IPS-20b (cell line): ENCODE results near the gene PREB.

Source experiments
- H3K27ac ChIP-seq: one replicate; pipeline ENCODE4 v1.5.1; 2013; ENCODE audit warnings: low read length
- H3K27me3 ChIP-seq: 2 replicates; pipeline ENCODE4 v1.6.1; 2013; ENCODE audit warnings: mild to moderate bottlenecking, low read length, inconsistent platforms; ENCODE audit not compliant: insufficient read depth
- H3K36me3 ChIP-seq: 2 replicates; pipeline ENCODE4 v1.6.1; 2013; ENCODE audit warnings: low read depth, mild to moderate bottlenecking, inconsistent platforms, low read length, moderate library complexity; ENCODE audit not compliant: insufficient read depth
- H3K4me1 ChIP-seq: 2 replicates; pipeline ENCODE4 v1.6.1; 2013; ENCODE audit warnings: mild to moderate bottlenecking, control low read depth, inconsistent platforms, low read length, moderate library complexity; ENCODE audit not compliant: insufficient read depth
- H3K4me3 ChIP-seq: 2 replicates; pipeline ENCODE4 v1.5.1; 2013; ENCODE audit warnings: mild to moderate bottlenecking, low read length, inconsistent platforms
- H3K9ac ChIP-seq: 2 replicates; pipeline ENCODE4 v1.6.1; 2013; ENCODE audit warnings: low read depth, mild to moderate bottlenecking, inconsistent platforms, low read length, moderate library complexity
- H3K9me3 ChIP-seq: 2 replicates; pipeline ENCODE4 v1.6.1; 2013; ENCODE audit warnings: mild to moderate bottlenecking, low read depth, low read length, inconsistent platforms; ENCODE audit not compliant: insufficient read depth

The PREB gene

DNA sequence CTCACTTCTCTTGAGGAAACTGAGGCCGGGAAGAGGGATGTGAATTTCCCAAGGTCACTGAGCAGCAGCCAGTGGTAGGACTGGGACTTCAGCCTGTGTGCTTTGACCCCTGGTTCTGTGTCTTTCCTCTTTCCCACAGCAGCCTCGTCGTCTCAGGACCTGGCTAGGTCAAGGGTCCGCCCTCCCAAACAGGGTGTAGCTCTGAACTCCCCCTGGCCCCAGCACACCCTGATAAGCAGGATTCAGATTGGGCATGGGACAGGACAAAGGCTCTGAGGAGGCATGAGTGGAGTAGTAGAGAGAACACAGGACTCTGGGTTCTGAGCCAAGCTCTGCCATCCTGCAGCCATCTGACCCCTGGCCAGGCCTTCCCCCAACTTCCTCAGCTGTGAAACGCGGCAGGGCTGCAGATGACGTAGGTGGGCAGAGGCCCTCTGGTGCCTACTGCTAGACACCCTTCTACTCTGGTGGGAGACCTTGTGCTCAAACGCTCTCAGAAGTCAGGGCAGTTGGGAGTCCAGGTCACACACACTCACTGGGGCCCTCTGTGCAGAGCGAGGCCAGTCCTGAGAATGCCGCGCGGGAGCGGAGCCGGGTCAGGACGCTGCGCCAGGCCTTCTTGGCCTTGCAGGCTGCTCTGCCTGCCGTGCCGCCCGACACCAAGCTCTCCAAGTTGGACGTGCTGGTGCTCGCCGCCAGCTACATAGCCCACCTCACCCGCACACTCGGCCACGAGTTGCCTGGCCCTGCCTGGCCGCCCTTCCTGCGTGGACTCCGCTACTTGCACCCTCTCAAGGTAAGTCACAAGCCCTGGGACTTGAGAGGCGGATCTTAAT is 15.4 kb upstream of the PREB start:
- Histone ChIP-seq H3K4me1 (no peaks in the 10 kb centered on the region), H3K4me3 (no peak overlapping the region), H3K27ac (no peak overlapping the region), H3K9me3 (no peaks in the 10 kb centered on the region), H3K36me3 (no peaks in the 10 kb centered on the region), H3K27me3 (no peaks in the 10 kb centered on the region), H3K9ac (no peak overlapping the region)

DNA sequence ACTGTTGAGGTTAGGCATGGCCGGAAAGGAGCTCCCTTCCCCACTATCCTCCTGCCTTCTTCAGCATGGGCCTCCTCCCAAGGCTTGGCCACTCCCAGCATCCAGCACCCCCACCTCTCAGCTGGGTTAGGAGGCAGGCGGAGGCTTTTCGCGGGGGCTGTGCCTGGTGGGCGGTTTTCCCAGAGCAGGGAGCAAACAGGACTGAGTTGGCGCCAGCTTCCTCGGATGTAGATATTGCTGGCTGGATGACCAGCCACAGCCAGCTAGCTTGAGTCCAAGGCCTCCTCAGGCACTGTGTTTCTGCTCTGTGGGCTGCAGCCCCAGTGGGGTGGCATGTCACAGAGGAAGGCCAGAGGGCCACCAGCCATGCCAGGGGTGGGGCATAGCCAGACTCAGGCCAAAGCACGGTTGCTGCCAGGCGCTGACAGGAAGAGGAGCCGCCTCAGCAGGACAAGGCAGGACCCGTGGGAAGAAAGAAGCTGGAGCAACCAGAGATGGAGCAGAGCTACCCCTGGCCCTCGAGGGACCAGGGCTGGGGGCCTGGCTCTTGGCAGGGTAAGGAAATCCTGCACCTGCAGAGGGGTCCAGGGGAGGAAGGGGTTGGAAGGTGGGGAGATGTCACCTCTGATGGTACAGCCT is 14.5 kb upstream of the PREB start, which contains the start of gene TCF23:
Gene TCF23 (plus strand): TSS at position 204 of the 639 bp plus-strand sequence. CDS start 130 bp downstream, at position 334.
- Histone ChIP-seq H3K4me3 (no peak within 1 kb of the TSS), H3K9ac (no peak within 1 kb of the TSS), H3K9me3 (no peaks in the 10 kb centered on the region)

DNA sequence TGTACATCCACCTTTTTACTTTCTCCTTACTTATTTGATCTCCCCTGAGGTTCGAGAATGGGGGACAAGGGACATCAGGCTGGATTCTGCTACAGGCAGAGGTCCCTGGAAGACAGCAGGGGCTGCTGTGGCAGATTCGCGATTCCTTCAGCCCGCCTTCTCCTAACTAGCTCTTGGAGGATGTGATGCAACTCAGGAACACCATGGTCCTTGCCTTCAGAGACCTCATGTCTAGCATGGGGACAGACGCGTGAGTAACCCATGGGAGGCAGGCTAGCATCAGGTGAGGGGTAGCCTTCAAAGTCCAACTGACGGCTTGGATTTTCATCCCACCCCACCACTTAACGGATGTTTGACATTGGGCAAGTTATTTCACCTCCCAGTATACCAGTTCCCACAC is 13.5 kb upstream of the PREB start:
- H3K36me3 ChIP-seq: no peaks in the 10 kb centered on the region
- H3K9ac ChIP-seq: no peak overlapping the region
- H3K4me3 ChIP-seq: no peak overlapping the region
- H3K9me3 ChIP-seq: no peaks in the 10 kb centered on the region
- H3K27me3 ChIP-seq: peaks cover 6% of the 10 kb centered on the region
- no peak overlapping the region for H3K27ac ChIP-seq
- H3K4me1 ChIP-seq: no peaks in the 10 kb centered on the region

More for the DNA sequence above, 14.5 kb upstream of the PREB start, which contains the start of gene TCF23:
- H3K27me3 ChIP-seq: no peaks in the 10 kb centered on the region
- no peak within 1 kb of the TSS for H3K27ac ChIP-seq
- no peaks in the 10 kb centered on the region for H3K4me1 ChIP-seq
- H3K36me3 ChIP-seq: no peaks in the 10 kb centered on the region

DNA sequence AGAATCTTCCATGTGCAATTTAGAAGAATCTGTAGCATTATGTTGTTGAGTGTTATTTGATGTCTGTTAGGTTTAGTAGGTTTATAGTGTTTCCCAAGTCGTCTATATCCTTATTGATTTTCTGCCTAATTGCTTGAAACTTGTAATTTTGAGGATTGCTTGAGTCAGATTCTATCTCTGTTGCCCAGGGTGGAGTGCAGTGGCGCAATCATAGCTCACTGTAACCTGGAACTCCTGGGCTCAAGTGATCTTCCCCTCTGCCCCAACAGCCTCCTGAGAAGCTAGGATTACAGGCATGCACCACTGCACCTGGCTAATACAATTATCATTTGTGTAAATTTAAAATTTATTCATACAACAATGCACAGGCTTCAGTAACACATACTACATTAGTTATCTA is 11.2 kb upstream of the PREB start:
- Histone ChIP-seq H3K4me1 (no peaks in the 10 kb centered on the region), H3K36me3 (no peaks in the 10 kb centered on the region), H3K9me3 (no peaks in the 10 kb centered on the region), H3K9ac (no peak overlapping the region), H3K4me3 (no peak overlapping the region), H3K27ac (no peak overlapping the region), H3K27me3 (peaks cover 10% of the 10 kb centered on the region)

- H3K27me3 ChIP-seq: peaks cover 10% of the 10 kb centered on the region
- no peak overlapping the region for H3K27ac ChIP-seq
- no peak overlapping the region for H3K9ac ChIP-seq
- H3K4me3 ChIP-seq: no peak overlapping the region
- no peaks in the 10 kb centered on the region for H3K9me3 ChIP-seq
- no peaks in the 10 kb centered on the region for H3K4me1 ChIP-seq
- H3K36me3 ChIP-seq: no peaks in the 10 kb centered on the region
Measured at GRCh38 chr2:27143285-27143684, 8.8 kb upstream of the PREB start.

DNA sequence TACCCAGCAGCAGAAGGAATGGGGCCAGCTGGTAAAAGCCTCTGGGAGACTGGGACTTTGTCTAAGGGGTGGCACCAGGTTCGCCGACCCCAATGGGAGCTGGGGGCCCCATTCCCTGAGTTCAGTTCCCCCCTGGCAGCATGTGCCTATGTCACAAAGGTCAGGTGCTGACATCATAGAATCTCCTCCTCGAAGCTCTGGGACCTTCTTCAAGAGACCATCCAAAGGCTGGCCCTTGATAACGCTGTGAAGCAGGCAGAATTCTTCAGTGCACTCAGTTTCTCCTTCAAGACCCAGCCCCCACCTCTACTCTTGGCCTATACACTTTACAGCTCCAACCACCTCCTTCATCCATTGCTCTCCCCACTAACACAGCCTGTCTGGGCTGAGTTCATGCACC is 4.9 kb upstream of the PREB start, which contains the start of gene PRR30:
Gene PRR30 (minus strand): TSS at position 101 of the 400 bp plus-strand sequence. CDS start 1,081 bp downstream, outside the sequence.
- Histone ChIP-seq H3K27ac (no peak within 1 kb of the TSS), H3K36me3 (no peaks in the 10 kb centered on the region), H3K4me3 (no peak within 1 kb of the TSS), H3K9ac (no peak within 1 kb of the TSS), H3K4me1 (no peaks in the 10 kb centered on the region), H3K27me3 (peaks cover 10% of the 10 kb centered on the region), H3K9me3 (no peaks in the 10 kb centered on the region)

DNA sequence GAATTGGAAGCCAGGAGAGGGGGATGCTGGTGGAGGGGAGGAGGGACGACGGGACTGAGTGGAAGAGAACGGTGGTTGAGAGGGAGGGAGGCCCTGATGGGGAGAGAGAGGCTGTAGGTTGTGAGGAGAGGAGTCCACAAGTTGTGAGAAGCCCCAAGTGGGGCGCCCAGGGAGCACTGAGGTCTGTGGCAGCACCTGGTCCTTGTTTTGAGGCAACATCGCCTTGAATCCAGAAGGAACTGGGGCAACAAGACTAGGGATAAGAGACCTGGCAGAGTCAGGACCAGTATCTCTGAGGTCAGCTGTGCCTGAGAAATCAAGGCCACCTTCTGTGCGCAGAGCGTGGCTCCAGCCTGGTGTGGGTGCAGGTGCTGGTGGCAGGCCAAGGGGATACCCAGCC is 3.7 kb upstream of the PREB start:
- Histone ChIP-seq H3K4me1 (peaks cover 6% of the 10 kb centered on the region), H3K4me3 (no peak overlapping the region), H3K36me3 (no peaks in the 10 kb centered on the region), H3K9ac (no peak overlapping the region), H3K9me3 (no peaks in the 10 kb centered on the region), H3K27ac (no peak overlapping the region), H3K27me3 (peaks cover 6% of the 10 kb centered on the region)

DNA sequence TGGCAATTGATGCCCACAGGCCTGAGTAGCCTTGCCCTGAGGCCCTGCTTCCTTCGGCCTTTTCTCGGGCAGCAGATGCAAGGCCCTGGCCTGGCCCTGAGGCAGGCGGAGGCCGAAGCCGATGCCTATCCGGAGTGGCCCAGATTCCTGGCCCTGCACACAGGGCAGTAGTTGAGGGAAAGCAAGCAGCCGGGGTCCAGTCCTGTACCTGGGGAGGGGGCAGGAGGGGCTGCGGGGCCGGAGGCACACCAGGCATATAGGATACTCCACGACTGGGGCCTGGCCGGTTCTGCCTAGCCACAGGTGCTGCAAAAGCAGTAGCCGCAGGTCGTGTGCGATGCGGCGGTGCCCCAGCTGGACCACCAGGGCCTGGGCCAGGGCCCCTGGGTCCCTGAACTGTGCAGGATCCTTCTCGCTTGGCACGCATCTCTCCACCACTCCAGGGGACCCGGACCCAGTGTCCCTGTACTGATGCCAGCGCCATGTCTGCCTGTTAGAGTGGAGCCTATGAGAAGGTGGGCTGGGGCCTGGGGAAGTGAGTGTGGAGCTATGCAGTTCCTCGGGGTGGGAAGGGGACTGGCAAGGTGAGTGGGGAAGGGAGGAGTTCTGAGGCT is 3.0 kb upstream of the PREB start:
- peaks cover 8% of the 10 kb centered on the region for H3K4me1 ChIP-seq
- no peak overlapping the region for H3K9ac ChIP-seq
- no peak overlapping the region for H3K27ac ChIP-seq
- H3K36me3 ChIP-seq: peaks cover 7% of the 10 kb centered on the region
- H3K27me3 ChIP-seq: no peaks in the 10 kb centered on the region
- H3K4me3 ChIP-seq: no peak overlapping the region
- H3K9me3 ChIP-seq: no peaks in the 10 kb centered on the region

DNA sequence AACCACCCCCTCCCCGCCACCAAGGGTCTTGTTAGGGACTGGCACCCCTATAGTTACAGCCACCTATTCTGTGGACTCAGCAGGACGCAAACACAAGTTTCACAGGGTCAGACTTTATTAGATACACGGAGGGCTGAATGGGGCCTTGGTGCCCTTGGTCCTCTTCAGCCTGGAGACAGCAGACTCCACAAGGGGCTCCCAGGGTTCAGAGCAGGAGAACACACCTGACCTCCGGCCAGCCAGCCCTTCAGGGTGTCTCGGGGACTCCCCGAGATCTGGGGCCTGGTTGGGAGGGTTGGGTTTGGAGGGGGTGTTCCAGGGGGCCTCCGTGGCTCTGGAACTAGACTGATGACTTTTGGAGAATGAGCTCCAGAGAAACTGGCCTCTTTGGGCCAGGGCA is 2.3 kb upstream of the PREB start:
- Histone ChIP-seq H3K4me3 (no peak overlapping the region), H3K9ac (no peak overlapping the region), H3K4me1 (peaks cover 8% of the 10 kb centered on the region), H3K36me3 (peaks cover 13% of the 10 kb centered on the region), H3K9me3 (no peaks in the 10 kb centered on the region), H3K27ac (no peak overlapping the region), H3K27me3 (no peaks in the 10 kb centered on the region)

DNA sequence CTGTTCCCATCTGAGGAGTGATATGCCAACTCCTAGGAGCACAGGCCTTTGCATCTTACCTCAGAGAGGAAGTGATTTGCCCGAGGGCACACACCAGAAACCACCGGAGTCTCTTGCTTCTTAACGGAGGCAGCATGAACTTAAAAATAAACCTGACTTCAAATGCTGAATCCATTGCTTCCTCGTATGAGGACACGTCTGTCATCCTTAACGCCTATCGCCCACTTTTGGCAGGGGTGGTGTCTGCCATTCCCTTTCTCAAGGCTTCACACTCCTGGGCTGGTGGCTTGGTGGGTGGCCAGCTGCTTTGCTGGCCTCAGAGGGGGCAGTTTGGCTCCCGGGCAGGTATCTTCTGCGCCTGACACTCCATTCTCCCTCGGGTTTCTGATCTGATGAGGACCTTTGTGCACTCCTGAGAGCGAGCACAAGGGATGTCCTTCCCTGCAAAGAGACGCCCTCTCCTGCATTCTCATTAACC is 1.1 kb upstream of the PREB start:
- no peak overlapping the region for H3K27ac ChIP-seq
- no peak overlapping the region for H3K9ac ChIP-seq
- no peaks in the 10 kb centered on the region for H3K9me3 ChIP-seq
- H3K4me1 ChIP-seq: peaks cover 8% of the 10 kb centered on the region
- H3K27me3 ChIP-seq: no peaks in the 10 kb centered on the region
- no peak overlapping the region for H3K4me3 ChIP-seq
- H3K36me3 ChIP-seq: peaks cover 26% of the 10 kb centered on the region

- Histone ChIP-seq H3K4me1 (peaks cover 8% of the 10 kb centered on the region), H3K36me3 (peaks cover 32% of the 10 kb centered on the region), H3K27me3 (no peaks in the 10 kb centered on the region), H3K9me3 (no peaks in the 10 kb centered on the region), H3K27ac (peak overlapping the region; percentile 42), H3K4me3 (peak overlapping the region; percentile 83; the same call in 1 of the 2 replicates), H3K9ac (peak overlapping the region; percentile 56; the same call in 1 of the 2 replicates)
Measured at GRCh38 chr2:27134781-27135477, 493 bp upstream of the PREB start.
